GM18517 (cell line): ENCODE results near the gene CXCR6.
A peak's percentile ranks its signal among the peaks of the same experiment; 100 is the strongest.
"Not testable (repeated sequence)": the region's sequence is repeated elsewhere in the genome, so short reads cannot be mapped to it uniquely, and the experiment has no call there.

Experiments used
- ATAC-seq: cut with Tn5 transposase; IDR thresholded peaks from one replicate; pipeline ENCODE4 v1.9.1; 2021; ENCODE audit warnings: mild to moderate bottlenecking, moderate library complexity; ENCODE audit not compliant: unreplicated experiment

CXCR6 gene

GRCh38 chr3:45986303-45986982, 43.2 kb downstream of the CXCR6 start:
- ATAC-seq = no peak

- no peak for ATAC-seq
Observed at GRCh38 chr3:45987368-45988291, 44.4 kb downstream of the CXCR6 start.

- ATAC-seq = no peak
Observed at GRCh38 chr3:45988362-45988761, 45.1 kb downstream of the CXCR6 start.

GRCh38 chr3:45988804-45989203, 45.5 kb downstream of the CXCR6 start:
- no peak for ATAC-seq

GRCh38 chr3:45990181-45990580, 46.9 kb downstream of the CXCR6 start:
- ATAC-seq = no peak

GRCh38 chr3:45991341-45991740, 48.1 kb downstream of the CXCR6 start:
- ATAC-seq = no peak

GRCh38 chr3:45992133-45992729, 49.0 kb downstream of the CXCR6 start:
- ATAC-seq = no peak

GRCh38 chr3:45992821-45993221, 49.6 kb downstream of the CXCR6 start:
- no peak for ATAC-seq

GRCh38 chr3:45993421-45994027, 50.3 kb downstream of the CXCR6 start:
- no peak for ATAC-seq

GRCh38 chr3:45994419-45995235, 51.4 kb downstream of the CXCR6 start:
- peak; percentile 20 for ATAC-seq

GRCh38 chr3:45995236-45996192, 52.2 kb downstream of the CXCR6 start, which contains the start of gene FYCO1:
FYCO1 (minus strand) TSS chr3:45995824; CDS start chr3:45984910, 10,914 bp downstream.
- peak; percentile 65 for ATAC-seq

GRCh38 chr3:45997499-45997898, 54.2 kb downstream of the CXCR6 start:
- not testable (repeated sequence) for ATAC-seq

- no peak for ATAC-seq
Observed at GRCh38 chr3:45997942-45998341, 54.7 kb downstream of the CXCR6 start.
